Measurements from ENCODE around the gene ELAVL2.

DNA sequence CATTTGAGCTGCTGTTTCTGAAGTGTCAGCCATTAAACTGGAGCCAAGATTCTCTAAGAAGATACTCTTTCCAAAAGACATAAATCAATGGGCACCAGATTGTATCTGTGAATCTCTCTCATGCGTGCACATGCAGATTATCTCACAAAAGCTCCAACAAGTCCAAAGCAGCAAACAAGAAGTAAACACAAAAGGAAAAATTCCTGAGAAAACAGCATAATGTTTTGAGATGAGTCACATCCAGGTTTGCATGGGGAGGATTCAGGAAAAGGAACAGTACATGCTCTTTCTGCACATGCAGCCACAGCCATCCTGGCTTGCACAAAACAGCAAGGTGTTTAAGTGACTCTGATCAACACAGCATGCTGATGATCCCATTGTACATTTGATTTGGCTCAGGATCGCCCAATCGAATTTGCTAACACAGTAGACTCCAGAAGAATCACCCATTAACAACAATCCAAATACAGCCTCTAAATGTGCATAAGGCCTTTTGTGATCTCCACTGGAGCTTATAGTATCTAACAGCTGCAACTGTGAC lies 143.1 kb downstream of the ELAVL2 start:
- TF ChIP-seq L3MBTL2 (conservative IDR thresholded peaks at IDR 0.05) (no peak), TARDBP (IDR thresholded peaks at IDR 0.05) (no peak), FOXM1 (IDR thresholded peaks at IDR 0.05; ENCODE audit: borderline replicate concordance) (no peak), SUZ12 (IDR thresholded peaks at IDR 0.05) (no peak), FOXK2 (IDR thresholded peaks at IDR 0.05) (no peak), NFRKB (IDR thresholded peaks at IDR 0.05) (no peak), SP1 (IDR thresholded peaks at IDR 0.05) (no peak)
